RWPE2 (cell line): ENCODE results near the gene CABCOCO1.

Experiments used
- ATAC-seq: fragments of 200-7000 bp; cut with Tn5 transposase; 3 replicates; pipeline ENCODE4 v1.9.1; 2021; ENCODE audit warnings: low read depth
- DNase-seq: peaks from one replicate; pipeline ENCODE4 v3.0.0-alpha.2; 2020; ENCODE audit warnings: low spot score
- H3K27ac ChIP-seq: fragments of 450-650 bp; 2 replicates; pipeline ENCODE4 v1.5.1; 2017; ENCODE audit warnings: mild to moderate bottlenecking; ENCODE audit not compliant: poor library complexity, severe bottlenecking
- H3K27me3 ChIP-seq: fragments of 250-450 bp; sonication (Bioruptor Pico); 2 replicates; pipeline ENCODE4 v1.5.1; 2021; ENCODE audit warnings: mild to moderate bottlenecking, moderate library complexity; ENCODE audit not compliant: insufficient read depth, poor library complexity, severe bottlenecking
- H3K36me3 ChIP-seq: fragments of 250-450 bp; sonication (Bioruptor Pico); 2 replicates; pipeline ENCODE4 v1.5.1; 2020; ENCODE audit warnings: low read depth, mild to moderate bottlenecking, moderate library complexity
- H3K4me1 ChIP-seq: fragments of 250-450 bp; sonication (Bioruptor Pico); 2 replicates; pipeline ENCODE4 v1.5.1; 2021; ENCODE audit warnings: mild to moderate bottlenecking, moderate library complexity; ENCODE audit not compliant: insufficient read depth, poor library complexity, severe bottlenecking
- H3K4me3 ChIP-seq: fragments of 250-450 bp; sonication (Bioruptor Pico); 2 replicates; pipeline ENCODE4 v1.5.1; 2021; ENCODE audit warnings: mild to moderate bottlenecking, moderate library complexity; ENCODE audit not compliant: severe bottlenecking
- H3K9me3 ChIP-seq: fragments of 250-450 bp; sonication (Bioruptor Pico); 2 replicates; pipeline ENCODE4 v1.5.1; 2021; ENCODE audit warnings: mild to moderate bottlenecking, moderate library complexity; ENCODE audit not compliant: severe bottlenecking
- TF ChIP-seq, protein P1 (sequence below): fragments of 450-650 bp; IDR thresholded peaks from one replicate; pipeline ENCODE4 v1.5.1; 2017; ENCODE audit warnings: mild to moderate bottlenecking, moderate library complexity; ENCODE audit not compliant: poor library complexity, severe bottlenecking

The CABCOCO1 gene

DNA sequence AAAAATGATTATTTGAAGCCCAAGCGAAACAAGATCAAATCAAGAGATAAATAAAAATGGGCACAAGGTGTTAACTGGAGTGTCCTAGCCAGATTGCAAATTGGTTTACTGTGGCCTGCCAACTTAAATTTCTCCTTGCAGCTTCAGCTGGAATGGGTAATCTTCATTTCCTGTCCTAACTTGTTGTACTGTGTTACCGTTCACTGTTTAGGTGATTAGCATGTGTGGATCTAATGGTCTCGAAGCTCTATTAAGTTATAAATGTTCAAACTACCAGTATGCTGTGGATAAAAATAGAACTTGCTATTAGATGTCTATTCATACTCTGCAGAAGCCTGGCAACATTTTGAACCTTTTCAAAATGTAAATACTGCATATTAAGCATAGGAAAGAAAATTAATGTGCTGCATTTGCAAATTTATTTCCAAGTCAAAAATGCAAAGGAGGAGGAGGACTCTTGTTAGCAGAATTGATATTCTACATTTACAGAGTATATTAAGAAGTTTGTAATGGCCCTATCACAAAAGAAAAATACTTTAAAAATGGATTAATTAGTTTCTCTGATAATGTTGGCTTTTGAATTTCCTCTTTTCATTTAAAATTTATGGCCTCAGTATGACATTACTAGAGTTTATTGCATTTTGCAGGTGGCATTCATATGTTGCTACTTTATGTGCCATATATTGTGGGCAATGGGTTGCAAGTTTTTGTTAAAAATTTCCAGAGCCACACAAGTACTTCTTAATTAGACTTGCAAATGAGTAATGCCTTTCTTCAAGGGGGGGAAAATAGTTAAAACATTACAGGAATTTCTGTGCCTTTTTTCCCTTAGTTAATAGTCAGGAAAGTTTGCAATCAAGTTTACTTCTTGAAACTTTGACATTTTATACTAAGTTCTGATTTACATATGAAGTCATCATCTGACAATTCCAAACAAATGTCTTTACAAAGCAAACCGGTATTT, 92.1 kb downstream of the CABCOCO1 start:
- DNase-seq (no peak), ATAC-seq (peak; percentile 60)
- TF ChIP-seq, protein P1, sequence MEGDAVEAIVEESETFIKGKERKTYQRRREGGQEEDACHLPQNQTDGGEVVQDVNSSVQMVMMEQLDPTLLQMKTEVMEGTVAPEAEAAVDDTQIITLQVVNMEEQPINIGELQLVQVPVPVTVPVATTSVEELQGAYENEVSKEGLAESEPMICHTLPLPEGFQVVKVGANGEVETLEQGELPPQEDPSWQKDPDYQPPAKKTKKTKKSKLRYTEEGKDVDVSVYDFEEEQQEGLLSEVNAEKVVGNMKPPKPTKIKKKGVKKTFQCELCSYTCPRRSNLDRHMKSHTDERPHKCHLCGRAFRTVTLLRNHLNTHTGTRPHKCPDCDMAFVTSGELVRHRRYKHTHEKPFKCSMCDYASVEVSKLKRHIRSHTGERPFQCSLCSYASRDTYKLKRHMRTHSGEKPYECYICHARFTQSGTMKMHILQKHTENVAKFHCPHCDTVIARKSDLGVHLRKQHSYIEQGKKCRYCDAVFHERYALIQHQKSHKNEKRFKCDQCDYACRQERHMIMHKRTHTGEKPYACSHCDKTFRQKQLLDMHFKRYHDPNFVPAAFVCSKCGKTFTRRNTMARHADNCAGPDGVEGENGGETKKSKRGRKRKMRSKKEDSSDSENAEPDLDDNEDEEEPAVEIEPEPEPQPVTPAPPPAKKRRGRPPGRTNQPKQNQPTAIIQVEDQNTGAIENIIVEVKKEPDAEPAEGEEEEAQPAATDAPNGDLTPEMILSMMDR: no peak
- Histone ChIP-seq H3K27ac (no peak overlapping the region), H3K4me3 (no peak overlapping the region), H3K4me1 (peaks cover 34% of the 10 kb centered on the region), H3K9me3 (no peaks in the 10 kb centered on the region), H3K27me3 (no peaks in the 10 kb centered on the region), H3K36me3 (no peaks in the 10 kb centered on the region)

DNA sequence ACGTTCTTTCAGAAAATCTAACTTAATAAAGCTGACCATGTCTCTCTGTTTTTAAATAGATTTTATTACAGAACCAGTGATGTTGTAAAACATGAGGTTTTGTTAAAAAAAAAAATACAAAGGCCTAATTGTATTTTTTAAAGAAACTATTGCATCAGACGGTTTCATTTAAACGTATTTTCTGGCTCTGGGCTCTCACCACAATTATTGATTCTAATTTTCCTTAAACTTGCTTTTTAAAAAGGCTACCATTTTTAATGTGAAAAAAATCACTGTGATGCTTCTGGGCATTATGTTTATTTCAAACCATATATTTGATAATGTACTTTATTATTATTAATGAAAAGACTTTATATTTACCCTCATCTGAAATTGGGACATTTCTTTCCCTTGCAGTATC, 94.3 kb downstream of the CABCOCO1 start:
- H3K36me3 ChIP-seq: no peaks in the 10 kb centered on the region
- TF ChIP-seq, protein P1: no peak
- no peak overlapping the region for H3K27ac ChIP-seq
- DNase-seq (no peak), ATAC-seq (no peak)
- H3K27me3 ChIP-seq: no peaks in the 10 kb centered on the region
- H3K4me3 ChIP-seq: no peak overlapping the region
- no peaks in the 10 kb centered on the region for H3K9me3 ChIP-seq
- peaks cover 36% of the 10 kb centered on the region for H3K4me1 ChIP-seq

DNA sequence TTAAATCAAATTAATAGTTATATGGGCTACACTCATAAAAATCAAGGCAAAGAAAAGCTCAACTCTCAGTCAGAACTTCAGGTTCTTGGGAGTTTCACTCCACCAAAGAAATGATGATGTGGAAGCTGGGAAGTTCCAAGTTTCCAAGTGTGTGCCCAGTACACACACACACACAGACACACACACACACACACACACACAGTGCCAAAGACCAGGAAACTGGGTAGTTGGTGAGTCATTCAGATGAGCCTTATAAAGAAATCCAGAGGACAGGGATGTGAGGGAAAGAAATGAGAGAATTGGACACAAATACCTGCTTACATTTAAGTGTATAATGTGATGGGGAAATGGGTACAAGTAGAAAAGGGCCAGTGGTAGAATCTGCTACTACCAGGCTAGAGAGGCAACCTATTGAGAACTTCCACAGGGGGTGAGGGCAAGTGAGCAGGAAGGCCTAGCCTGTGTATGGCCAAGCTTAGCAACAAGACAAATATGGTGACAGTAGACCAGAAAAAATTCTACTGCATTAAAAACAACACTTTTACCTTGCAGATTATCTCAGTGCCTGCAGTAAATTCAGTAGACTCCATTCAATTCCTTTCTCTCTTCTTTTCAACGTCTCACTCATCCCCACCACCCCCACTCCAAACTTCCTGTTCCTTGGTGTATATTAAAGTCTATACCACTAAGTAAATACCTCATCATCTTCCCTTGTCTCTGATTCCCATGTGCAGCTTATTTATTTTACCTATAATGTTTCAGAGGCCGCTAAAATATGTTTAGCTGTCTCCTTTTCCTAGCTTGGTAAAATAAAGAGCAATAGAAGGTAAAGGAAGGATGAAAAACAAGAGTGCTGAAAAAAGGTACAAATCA, 95.0 kb downstream of the CABCOCO1 start:
- no peak for DNase-seq
- no peak for ATAC-seq
- TF ChIP-seq, protein P1: no peak
- H3K27me3 ChIP-seq: no peaks in the 10 kb centered on the region
- H3K36me3 ChIP-seq: no peaks in the 10 kb centered on the region
- no peak overlapping the region for H3K27ac ChIP-seq
- peaks cover 30% of the 10 kb centered on the region for H3K4me1 ChIP-seq
- H3K4me3 ChIP-seq: no peak overlapping the region
- no peaks in the 10 kb centered on the region for H3K9me3 ChIP-seq

- no peaks in the 10 kb centered on the region for H3K9me3 ChIP-seq
- H3K36me3 ChIP-seq: no peaks in the 10 kb centered on the region
- peaks cover 24% of the 10 kb centered on the region for H3K4me1 ChIP-seq
- H3K4me3 ChIP-seq: no peak overlapping the region
- H3K27ac ChIP-seq: no peak overlapping the region
- ATAC-seq (no peak), DNase-seq (no peak)
- TF ChIP-seq, protein P1: no peak
- H3K27me3 ChIP-seq: no peaks in the 10 kb centered on the region
Measured at GRCh38 chr10:61758433-61758832, 95.7 kb downstream of the CABCOCO1 start.
